OCI-LY7 (cell line): ENCODE results near the gene PPP6C. TPM values are rescaled to one million over a fixed set of nuclear protein-coding genes. Genes with fewer than 3 reads are reported as not detected.

ENCODE experiments used
- BruUV-seq: library from RNA; stranded (reverse); fragments of 400-500 nt; replicated peaks from 2 replicates; lab custom pipeline; 2021; lab: Mats Ljungman, UMichigan
- CTCF ChIA-PET: fragments of 300-600 bp; sonication (Branson Sonifier 250); formaldehyde crosslinking; loops from one replicate; lab custom pipeline; 2022; ENCODE audit warnings: antibody characterized with exemption; ENCODE audit not compliant: unreplicated experiment; lab: Charles Lee
- POLR2A ChIA-PET: fragments of 300-600 bp; sonication (Branson Sonifier 250); formaldehyde crosslinking; loops from one replicate; lab custom pipeline; 2022; ENCODE audit warnings: antibody characterized with exemption; lab: Charles Lee
- DNase-seq: peaks from one replicate; pipeline ENCODE4 v3.0.0-alpha.2; 2015; ENCODE audit warnings: low spot score
- H2AFZ ChIP-seq: fragments of 200-600 bp; sonication (generic), shearing (Covaris generic); 2 replicates; pipeline ENCODE4 v1.6.1; 2014; ENCODE audit warnings: mild to moderate bottlenecking, antibody characterized with exemption, low read length, moderate library complexity
- H3K27ac ChIP-seq: fragments of 200-600 bp; sonication (generic); 2 replicates; pipeline ENCODE4 v1.5.1; 2014; ENCODE audit warnings: mixed run types, low read depth, mild to moderate bottlenecking, moderate library complexity, low read length, inconsistent platforms; ENCODE audit not compliant: poor library complexity, severe bottlenecking
- H3K36me3 ChIP-seq: fragments of 200-600 bp; sonication (generic); 2 replicates; pipeline ENCODE4 v1.6.1; 2014; ENCODE audit warnings: mild to moderate bottlenecking, antibody characterized with exemption, low read length, moderate library complexity, mixed read lengths; ENCODE audit not compliant: insufficient read depth
- H3K4me1 ChIP-seq: fragments of 200-600 bp; sonication (generic); 2 replicates; pipeline ENCODE4 v1.5.1; 2014; ENCODE audit warnings: mild to moderate bottlenecking, low read length; ENCODE audit not compliant: insufficient read depth, poor library complexity, severe bottlenecking
- H3K4me2 ChIP-seq: fragments of 200-600 bp; sonication (generic); 2 replicates; pipeline ENCODE4 v1.6.1; 2014; ENCODE audit warnings: mild to moderate bottlenecking, low read length
- H3K4me3 ChIP-seq: fragments of 200-600 bp; sonication (generic); 2 replicates; pipeline ENCODE4 v1.5.1; 2014; ENCODE audit warnings: mild to moderate bottlenecking, low read depth, low read length; ENCODE audit not compliant: poor library complexity, severe bottlenecking
- H3K79me2 ChIP-seq: fragments of 200-600 bp; sonication (generic); 2 replicates; pipeline ENCODE4 v1.6.1; 2016; ENCODE audit warnings: low read depth, mild to moderate bottlenecking, low read length, moderate library complexity, mixed read lengths; ENCODE audit not compliant: insufficient read depth
- H3K9me2 ChIP-seq: fragments of 200-600 bp; sonication (generic); 2 replicates; pipeline ENCODE4 v1.6.1; 2016; ENCODE audit warnings: mild to moderate bottlenecking, low read length, mixed read lengths; ENCODE audit not compliant: insufficient read depth
- H3K9me3 ChIP-seq: fragments of 200-600 bp; sonication (generic); 2 replicates; pipeline ENCODE4 v1.6.1; 2014; ENCODE audit warnings: mild to moderate bottlenecking, mixed run types, low read length, mixed read lengths
- H4K20me1 ChIP-seq: fragments of 200-600 bp; sonication (generic); 2 replicates; pipeline ENCODE4 v1.6.1; 2014; ENCODE audit warnings: mild to moderate bottlenecking, antibody characterized with exemption, low read length, moderate library complexity, mixed read lengths; ENCODE audit not compliant: insufficient read depth
- EZH2phosphoT487 ChIP-seq: fragments of 200-600 bp; sonication (generic); IDR thresholded peaks from 2 replicates; pipeline ENCODE4 v1.6.1; 2018; ENCODE audit warnings: low read depth, borderline replicate concordance, mild to moderate bottlenecking, mixed run types, antibody characterized with exemption, low read length, moderate library complexity, mixed read lengths
- intact Hi-C: fragments of 100-400 bp; cut with micrococcal nuclease; formaldehyde crosslinking; loops from one replicate; pipeline ENCODE4 v1.10.0; 2022; ENCODE audit not compliant: unreplicated experiment
- total RNA-seq, 2 experiments: library from RNA; depleted of rRNA in 1 of 2; stranded (reverse); fragments of >200 nt in 1 of 2; shearing (Covaris generic) in 1 of 2; gene quantifications; 2 replicates each; pipeline ENCODE4 v1.2.3, GENCODE V29; 2014 to 2022
- TF ChIP-seq, protein P1 (sequence below): fragments of 200-600 bp; sonication (generic); conservative IDR thresholded peaks from 2 replicates; pipeline ENCODE4 v1.5.1; 2014; ENCODE audit warnings: mild to moderate bottlenecking, antibody characterized with exemption, low read length, moderate library complexity, mixed read lengths

PPP6C gene
- total RNA-seq, 2 experiments from 2014 or later = 21.4 to 55.1 TPM

DNA sequence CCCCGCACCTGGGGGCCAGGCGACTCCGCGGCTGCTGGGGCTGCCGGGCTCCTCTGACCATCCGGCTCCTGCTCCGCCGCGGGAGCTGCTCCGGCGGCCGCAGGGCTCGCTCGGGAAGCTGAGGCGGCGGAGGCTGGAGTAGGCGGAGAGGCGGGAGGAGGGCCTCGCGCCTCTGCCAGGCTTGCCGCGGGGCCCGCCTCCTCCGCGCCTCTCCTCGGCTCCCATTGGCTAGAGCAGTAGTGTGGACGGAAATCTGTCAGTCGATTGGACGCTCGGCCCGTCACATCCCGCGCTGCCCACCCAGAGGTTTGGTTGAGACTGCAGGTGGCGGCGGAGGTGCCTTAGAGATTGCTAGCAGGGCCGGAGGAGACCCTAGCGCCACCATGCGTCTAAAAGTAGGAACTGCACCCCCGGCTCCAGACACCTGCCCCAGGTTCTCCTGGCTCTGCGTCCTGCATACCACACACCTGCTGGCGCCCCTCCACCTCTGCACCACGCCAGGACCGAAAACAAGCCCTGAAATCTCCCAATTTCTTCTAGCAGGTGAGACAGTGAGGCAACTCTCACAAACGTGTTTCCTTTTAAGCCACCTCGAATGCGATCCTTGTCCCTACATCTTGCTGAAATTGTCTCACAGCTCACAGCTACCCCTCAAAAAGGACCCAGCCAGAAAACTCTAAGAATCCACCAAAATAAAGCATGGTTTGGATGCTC is 46.1 kb downstream of the PPP6C start, which contains the start of gene SCAI:
Gene SCAI (minus strand): TSS at position 152 of the 714 bp plus-strand sequence. CDS start 91 bp downstream, at position 61.
- Histone ChIP-seq H3K9me2 (no peaks in the 10 kb centered on the region), H3K79me2 (peaks cover 21% of the 10 kb centered on the region; the same call in 1 of the 2 replicates), H3K4me3 (peak within 1 kb of the TSS; percentile 82), H3K9me3 (no peaks in the 10 kb centered on the region), H3K4me2 (peak within 1 kb of the TSS; percentile 99), H2AFZ (peak within 1 kb of the TSS; percentile 63), H3K27ac (peak within 1 kb of the TSS; percentile 40), H3K36me3 (peaks cover 30% of the 10 kb centered on the region), H4K20me1 (peaks cover 12% of the 10 kb centered on the region; the same call in 1 of the 2 replicates), H3K4me1 (peaks cover 22% of the 10 kb centered on the region)
- no TSS peak for BruUV-seq
- POLR2A ChIA-PET = interaction anchor here (0.6 to 1.2 kb wide), 5 partner anchors 18 to 293 kb away, joined by 3 to 4 read pairs (median 3); partner anchors contain the start of gene RABEPK
- TF ChIP-seq EZH2phosphoT487 = no peak
- TF ChIP-seq, protein P1, sequence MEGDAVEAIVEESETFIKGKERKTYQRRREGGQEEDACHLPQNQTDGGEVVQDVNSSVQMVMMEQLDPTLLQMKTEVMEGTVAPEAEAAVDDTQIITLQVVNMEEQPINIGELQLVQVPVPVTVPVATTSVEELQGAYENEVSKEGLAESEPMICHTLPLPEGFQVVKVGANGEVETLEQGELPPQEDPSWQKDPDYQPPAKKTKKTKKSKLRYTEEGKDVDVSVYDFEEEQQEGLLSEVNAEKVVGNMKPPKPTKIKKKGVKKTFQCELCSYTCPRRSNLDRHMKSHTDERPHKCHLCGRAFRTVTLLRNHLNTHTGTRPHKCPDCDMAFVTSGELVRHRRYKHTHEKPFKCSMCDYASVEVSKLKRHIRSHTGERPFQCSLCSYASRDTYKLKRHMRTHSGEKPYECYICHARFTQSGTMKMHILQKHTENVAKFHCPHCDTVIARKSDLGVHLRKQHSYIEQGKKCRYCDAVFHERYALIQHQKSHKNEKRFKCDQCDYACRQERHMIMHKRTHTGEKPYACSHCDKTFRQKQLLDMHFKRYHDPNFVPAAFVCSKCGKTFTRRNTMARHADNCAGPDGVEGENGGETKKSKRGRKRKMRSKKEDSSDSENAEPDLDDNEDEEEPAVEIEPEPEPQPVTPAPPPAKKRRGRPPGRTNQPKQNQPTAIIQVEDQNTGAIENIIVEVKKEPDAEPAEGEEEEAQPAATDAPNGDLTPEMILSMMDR = peak; percentile 91
- peak; percentile 99 for DNase-seq
- CTCF ChIA-PET = no interaction called here
- intact Hi-C loops = loop anchor here (1.0 to 2.0 kb wide), 4 partner anchors 202 to 373 kb away; partner anchors contain the start of genes GOLGA1 and NR6A1

DNA sequence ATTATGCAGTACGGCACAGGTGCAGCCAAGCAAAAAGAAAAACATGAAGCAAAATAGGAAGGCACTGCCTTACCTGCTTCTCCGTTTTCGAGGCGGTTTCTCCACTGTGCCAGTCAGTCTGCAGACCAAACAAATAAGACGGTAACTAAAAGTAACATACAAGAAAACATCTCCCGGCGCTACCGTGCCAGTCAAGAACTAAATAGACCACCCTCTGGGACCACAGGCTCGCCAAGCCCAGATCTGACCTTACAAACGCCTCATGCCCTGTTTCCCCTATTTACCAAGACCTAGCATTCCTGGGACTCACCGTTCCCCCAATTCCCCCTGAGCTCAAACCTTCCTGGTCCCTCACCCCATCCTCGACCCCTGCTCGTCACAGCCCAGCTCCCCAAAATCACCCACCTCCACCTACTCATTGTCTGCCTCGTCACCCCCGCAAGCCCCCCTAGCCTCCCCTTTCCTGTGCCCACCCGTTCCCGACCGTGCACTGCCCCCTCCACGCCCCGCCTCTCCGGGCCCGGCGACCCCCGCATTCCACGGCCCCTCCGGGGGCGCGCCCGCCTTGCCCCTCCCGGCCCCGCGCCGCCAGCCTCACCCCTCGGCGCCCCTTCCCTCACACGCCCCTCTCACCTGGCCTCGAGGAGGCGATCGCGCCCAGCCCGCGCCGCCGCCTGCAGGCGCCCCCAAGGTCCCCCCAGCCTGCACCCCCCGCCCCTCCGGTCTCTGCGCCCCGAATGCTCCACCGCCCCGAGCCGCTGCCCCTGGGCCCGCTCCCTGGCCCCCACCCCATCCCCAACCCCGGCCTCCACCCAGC is 46.8 kb downstream of the PPP6C start:
- Histone ChIP-seq H3K36me3 (peaks cover 25% of the 10 kb centered on the region), H4K20me1 (peaks cover 8% of the 10 kb centered on the region; the same call in 1 of the 2 replicates), H3K9me2 (no peaks in the 10 kb centered on the region), H3K4me1 (peaks cover 22% of the 10 kb centered on the region), H3K9me3 (no peaks in the 10 kb centered on the region), H3K4me3 (peak overlapping the region; percentile 82), H3K4me2 (peak overlapping the region; percentile 99), H2AFZ (peak overlapping the region; percentile 63), H3K79me2 (peaks cover 21% of the 10 kb centered on the region; the same call in 1 of the 2 replicates), H3K27ac (peak overlapping the region; percentile 40)
- intact Hi-C loops = loop anchor here (1.0 to 2.0 kb wide), 4 partner anchors 201 to 372 kb away; partner anchors contain the start of genes GOLGA1 and NR6A1
- ChIA-PET POLR2A (interaction anchor here (0.6 to 1.2 kb wide), 6 partner anchors 11 to 564 kb away, joined by 3 to 4 read pairs (median 3); partner anchors contain the start of gene MAPKAP1), CTCF (no interaction called here)
- no peak for TF ChIP-seq EZH2phosphoT487
- TF ChIP-seq, protein P1 = no peak
- DNase-seq = peak; percentile 57
- BruUV-seq = no TSS peak
